HEK293 (cell line): ENCODE data around the gene JAML.

Experiments
- CTCF ChIA-PET: fragments of 350-600 bp; formaldehyde crosslinking; extraction: SDS; loops from one replicate; lab custom pipeline; 2021; ENCODE audit warnings: antibody characterized with exemption; lab: Yijun Ruan, JAX
- POLR2A ChIA-PET: fragments of 300-600 bp; formaldehyde crosslinking; extraction: SDS; loops from one replicate; lab custom pipeline; 2020; ENCODE audit warnings: antibody characterized with exemption, inconsistent platforms; lab: Yijun Ruan, JAX
- H3K27ac ChIP-seq: fragments of 200-500 bp; sonication (Bioruptor generic); 2 replicates; pipeline ENCODE4 v1.5.1; 2014; ENCODE audit warnings: low read depth, low read length, control low read depth, inconsistent platforms; ENCODE audit errors: extremely low read depth
- H3K36me3 ChIP-seq, 2 experiments: fragments of 200-500 bp in 1 of 2; sonication (Bioruptor generic) in 1 of 2; 1 replicate in 1 of 2; 2 replicates in 1 of 2; pipeline ENCODE4 v1.5.1; 2014 to 2017; ENCODE audit warnings: inconsistent platforms in 2 of 2, low read length in 2 of 2; ENCODE audit not compliant: control insufficient read depth in 2 of 2, insufficient read depth in 1 of 2
- H3K4me1 ChIP-seq: fragments of 200-500 bp; sonication (Bioruptor generic); 2 replicates; pipeline ENCODE4 v1.5.1; 2014; ENCODE audit warnings: mild to moderate bottlenecking, low read length, inconsistent platforms; ENCODE audit not compliant: control insufficient read depth, insufficient read depth
- H3K4me3 ChIP-seq: 2 replicates; pipeline ENCODE4 v1.5.1; 2011; ENCODE audit warnings: low read depth, mild to moderate bottlenecking, control low read depth, low read length, moderate library complexity
- H3K9me3 ChIP-seq: fragments of 200-500 bp; sonication (Bioruptor generic); 2 replicates; pipeline ENCODE4 v1.5.1; 2014; ENCODE audit warnings: low read depth, low read length, inconsistent platforms; ENCODE audit not compliant: control insufficient read depth, insufficient read depth
- BCL11B ChIP-seq: fragments of 450-650 bp; formaldehyde crosslinking; IDR thresholded peaks from 2 replicates; pipeline ENCODE4 v1.5.1; 2016; ENCODE audit warnings: low read depth, missing biosample characterization, missing genetic modification characterization
- FEZF1 ChIP-seq: fragments of 450-650 bp; formaldehyde crosslinking; IDR thresholded peaks from 2 replicates; pipeline ENCODE4 v1.5.1; 2016; ENCODE audit warnings: missing biosample characterization, missing genetic modification characterization
- KLF7 ChIP-seq: fragments of 450-650 bp; formaldehyde crosslinking; IDR thresholded peaks from 2 replicates; pipeline ENCODE4 v1.5.1; 2016; ENCODE audit warnings: missing biosample characterization, missing genetic modification characterization, borderline replicate concordance
- PRDM1 ChIP-seq: fragments of 450-650 bp; formaldehyde crosslinking; IDR thresholded peaks from 2 replicates; pipeline ENCODE4; 2016; ENCODE audit warnings: missing biosample characterization, missing genetic modification characterization
- ZBTB21 ChIP-seq: fragments of 450-650 bp; formaldehyde crosslinking; IDR thresholded peaks from 2 replicates; pipeline ENCODE4 v1.5.1; 2017; ENCODE audit warnings: missing biosample characterization, missing genetic modification characterization
- ZNF341 ChIP-seq: fragments of 450-650 bp; formaldehyde crosslinking; IDR thresholded peaks from 2 replicates; pipeline ENCODE4; 2016; ENCODE audit warnings: low read depth, missing biosample characterization, missing genetic modification characterization
- ZNF354C ChIP-seq: fragments of 450-650 bp; formaldehyde crosslinking; IDR thresholded peaks from 2 replicates; pipeline ENCODE4 v1.5.1; 2016; ENCODE audit warnings: missing biosample characterization, missing genetic modification characterization, low read depth, borderline replicate concordance
- ZNF366 ChIP-seq: fragments of 450-650 bp; formaldehyde crosslinking; conservative IDR thresholded peaks from 2 replicates; pipeline ENCODE4 v1.5.1; 2016; ENCODE audit warnings: missing biosample characterization, missing genetic modification characterization
- ZNF433 ChIP-seq: fragments of 450-650 bp; formaldehyde crosslinking; IDR thresholded peaks from 2 replicates; pipeline ENCODE4 v1.5.1; 2016; ENCODE audit warnings: missing biosample characterization, missing genetic modification characterization, low read depth
- ZNF530 ChIP-seq: fragments of 450-650 bp; formaldehyde crosslinking; IDR thresholded peaks from 2 replicates; pipeline ENCODE4 v1.5.1; 2016; ENCODE audit warnings: low read depth, missing biosample characterization, missing genetic modification characterization
- ZNF544 ChIP-seq: fragments of 450-650 bp; formaldehyde crosslinking; IDR thresholded peaks from 2 replicates; pipeline ENCODE4 v1.5.0; 2017; ENCODE audit warnings: missing biosample characterization, missing genetic modification characterization
- ZNF555 ChIP-seq: fragments of 450-650 bp; formaldehyde crosslinking; conservative IDR thresholded peaks from 2 replicates; pipeline ENCODE4 v1.5.1; 2017; ENCODE audit warnings: missing biosample characterization, mild to moderate bottlenecking, missing genetic modification characterization, inconsistent platforms
- ZNF677 ChIP-seq: fragments of 450-650 bp; IDR thresholded peaks from 2 replicates; pipeline ENCODE4 v1.5.0; 2018; ENCODE audit warnings: missing biosample characterization, mild to moderate bottlenecking, missing genetic modification characterization, moderate library complexity
- ZNF76 ChIP-seq: fragments of 450-650 bp; formaldehyde crosslinking; IDR thresholded peaks from 2 replicates; pipeline ENCODE4; 2016; ENCODE audit warnings: low read depth, missing biosample characterization, missing genetic modification characterization, borderline replicate concordance
- TF ChIP-seq, protein P1 (sequence below): fragments of 450-650 bp; formaldehyde crosslinking; IDR thresholded peaks from 2 replicates; pipeline ENCODE4 v1.5.1; 2017; ENCODE audit warnings: missing biosample characterization, missing genetic modification characterization
- TF ChIP-seq, protein P2 (sequence below): fragments of 450-650 bp; formaldehyde crosslinking; IDR thresholded peaks from 2 replicates; pipeline ENCODE4 v1.5.1; 2016; ENCODE audit warnings: missing biosample characterization, missing genetic modification characterization
- TF ChIP-seq, protein P3 (sequence below): fragments of 450-650 bp; formaldehyde crosslinking; IDR thresholded peaks from 2 replicates; pipeline ENCODE4 v1.5.1; 2017; ENCODE audit warnings: missing biosample characterization, missing genetic modification characterization
- TF ChIP-seq, protein P4 (sequence below): fragments of 450-650 bp; formaldehyde crosslinking; IDR thresholded peaks from 2 replicates; pipeline ENCODE4 v1.5.1; 2016; ENCODE audit warnings: missing biosample characterization, missing genetic modification characterization

Gene JAML

DNA sequence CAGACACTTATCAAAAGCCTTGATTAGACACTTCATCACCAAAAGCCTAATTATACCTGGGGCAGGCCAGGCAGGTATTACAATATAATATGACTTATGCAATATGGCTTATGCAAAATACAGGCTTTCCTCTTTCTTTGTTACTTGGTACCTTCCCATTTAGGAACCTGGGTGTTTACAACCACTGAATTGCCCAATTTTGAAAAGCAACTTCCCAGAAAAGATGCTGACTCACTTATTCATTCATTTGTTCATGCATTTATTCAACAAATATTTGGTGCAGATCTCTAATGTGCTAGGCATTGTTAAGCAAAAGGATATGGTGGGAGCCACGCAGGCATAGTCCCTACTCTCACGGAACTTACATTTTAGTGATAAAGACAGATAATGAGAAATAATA is 13.6 kb upstream of the JAML start (continued):
- TF ChIP-seq, protein P1, sequence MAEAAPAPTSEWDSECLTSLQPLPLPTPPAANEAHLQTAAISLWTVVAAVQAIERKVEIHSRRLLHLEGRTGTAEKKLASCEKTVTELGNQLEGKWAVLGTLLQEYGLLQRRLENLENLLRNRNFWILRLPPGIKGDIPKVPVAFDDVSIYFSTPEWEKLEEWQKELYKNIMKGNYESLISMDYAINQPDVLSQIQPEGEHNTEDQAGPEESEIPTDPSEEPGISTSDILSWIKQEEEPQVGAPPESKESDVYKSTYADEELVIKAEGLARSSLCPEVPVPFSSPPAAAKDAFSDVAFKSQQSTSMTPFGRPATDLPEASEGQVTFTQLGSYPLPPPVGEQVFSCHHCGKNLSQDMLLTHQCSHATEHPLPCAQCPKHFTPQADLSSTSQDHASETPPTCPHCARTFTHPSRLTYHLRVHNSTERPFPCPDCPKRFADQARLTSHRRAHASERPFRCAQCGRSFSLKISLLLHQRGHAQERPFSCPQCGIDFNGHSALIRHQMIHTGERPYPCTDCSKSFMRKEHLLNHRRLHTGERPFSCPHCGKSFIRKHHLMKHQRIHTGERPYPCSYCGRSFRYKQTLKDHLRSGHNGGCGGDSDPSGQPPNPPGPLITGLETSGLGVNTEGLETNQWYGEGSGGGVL (tag by site-specific recombination): no peak
- TF ChIP-seq, protein P2, sequence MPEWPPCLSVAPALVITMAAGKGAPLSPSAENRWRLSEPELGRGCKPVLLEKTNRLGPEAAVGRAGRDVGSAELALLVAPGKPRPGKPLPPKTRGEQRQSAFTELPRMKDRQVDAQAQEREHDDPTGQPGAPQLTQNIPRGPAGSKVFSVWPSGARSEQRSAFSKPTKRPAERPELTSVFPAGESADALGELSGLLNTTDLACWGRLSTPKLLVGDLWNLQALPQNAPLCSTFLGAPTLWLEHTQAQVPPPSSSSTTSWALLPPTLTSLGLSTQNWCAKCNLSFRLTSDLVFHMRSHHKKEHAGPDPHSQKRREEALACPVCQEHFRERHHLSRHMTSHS (tag by site-specific recombination): no peak
- TF ChIP-seq FEZF1: no peak
- TF ChIP-seq ZNF354C (tag by site-specific recombination): no peak
- no peak for TF ChIP-seq ZNF544 (tag by site-specific recombination)
- TF ChIP-seq, protein P3, sequence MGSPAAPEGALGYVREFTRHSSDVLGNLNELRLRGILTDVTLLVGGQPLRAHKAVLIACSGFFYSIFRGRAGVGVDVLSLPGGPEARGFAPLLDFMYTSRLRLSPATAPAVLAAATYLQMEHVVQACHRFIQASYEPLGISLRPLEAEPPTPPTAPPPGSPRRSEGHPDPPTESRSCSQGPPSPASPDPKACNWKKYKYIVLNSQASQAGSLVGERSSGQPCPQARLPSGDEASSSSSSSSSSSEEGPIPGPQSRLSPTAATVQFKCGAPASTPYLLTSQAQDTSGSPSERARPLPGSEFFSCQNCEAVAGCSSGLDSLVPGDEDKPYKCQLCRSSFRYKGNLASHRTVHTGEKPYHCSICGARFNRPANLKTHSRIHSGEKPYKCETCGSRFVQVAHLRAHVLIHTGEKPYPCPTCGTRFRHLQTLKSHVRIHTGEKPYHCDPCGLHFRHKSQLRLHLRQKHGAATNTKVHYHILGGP (tag by site-specific recombination): no peak
- no peak for TF ChIP-seq ZNF677
- TF ChIP-seq ZNF341 (tag by site-specific recombination): no peak
- no peak for TF ChIP-seq BCL11B (tag by site-specific recombination)
- TF ChIP-seq ZBTB21 (tag by site-specific recombination): no peak

DNA sequence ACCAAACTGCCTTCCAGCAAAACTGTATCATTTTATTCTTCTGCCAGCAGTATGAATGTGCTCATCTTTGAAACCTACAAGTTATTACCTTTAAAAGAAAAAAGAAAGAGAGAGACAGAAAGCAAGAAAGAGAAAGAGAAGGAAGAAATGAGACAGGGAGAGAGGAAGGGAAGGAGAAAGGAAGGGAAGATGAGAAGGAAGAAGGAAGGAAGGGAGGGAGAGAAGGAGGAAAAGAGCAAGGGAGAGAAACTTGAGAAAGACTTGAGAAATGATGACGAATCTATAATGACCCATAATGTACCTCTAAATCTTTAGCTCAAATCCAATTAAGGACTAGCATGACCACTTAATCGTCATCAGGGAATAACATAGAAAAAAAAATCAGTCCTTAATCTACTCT is 11.4 kb upstream of the JAML start:
- ChIA-PET CTCF (no interaction called here), POLR2A (no interaction called here)
- H3K36me3 ChIP-seq: no peaks in the 10 kb centered on the region
- no peak for TF ChIP-seq ZNF433
- TF ChIP-seq, protein P4, sequence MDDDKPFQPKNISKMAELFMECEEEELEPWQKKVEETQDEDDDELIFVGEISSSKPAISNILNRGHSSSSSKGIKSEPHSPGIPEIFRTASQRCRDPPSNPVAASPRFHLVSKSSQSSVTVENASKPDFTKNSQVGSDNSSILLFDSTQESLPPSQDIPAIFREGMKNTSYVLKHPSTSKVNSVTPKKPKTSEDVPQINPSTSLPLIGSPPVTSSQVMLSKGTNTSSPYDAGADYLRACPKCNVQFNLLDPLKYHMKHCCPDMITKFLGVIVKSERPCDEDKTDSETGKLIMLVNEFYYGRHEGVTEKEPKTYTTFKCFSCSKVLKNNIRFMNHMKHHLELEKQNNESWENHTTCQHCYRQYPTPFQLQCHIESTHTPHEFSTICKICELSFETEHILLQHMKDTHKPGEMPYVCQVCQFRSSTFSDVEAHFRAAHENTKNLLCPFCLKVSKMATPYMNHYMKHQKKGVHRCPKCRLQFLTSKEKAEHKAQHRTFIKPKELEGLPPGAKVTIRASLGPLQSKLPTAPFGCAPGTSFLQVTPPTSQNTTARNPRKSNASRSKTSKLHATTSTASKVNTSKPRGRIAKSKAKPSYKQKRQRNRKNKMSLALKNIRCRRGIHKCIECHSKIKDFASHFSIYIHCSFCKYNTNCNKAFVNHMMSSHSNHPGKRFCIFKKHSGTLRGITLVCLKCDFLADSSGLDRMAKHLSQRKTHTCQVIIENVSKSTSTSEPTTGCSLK (tag by site-specific recombination): no peak
- TF ChIP-seq PRDM1 (tag by site-specific recombination): peak; percentile 69
- peak; percentile 44 for TF ChIP-seq ZNF366
- TF ChIP-seq KLF7 (tag by site-specific recombination): no peak
- no peak for TF ChIP-seq ZNF530
- TF ChIP-seq ZNF76 (tag by site-specific recombination): no peak
- H3K4me3 ChIP-seq: no peak overlapping the region
- H3K9me3 ChIP-seq: no peaks in the 10 kb centered on the region
- no peaks in the 10 kb centered on the region for H3K4me1 ChIP-seq
- H3K27ac ChIP-seq: no peak overlapping the region

DNA sequence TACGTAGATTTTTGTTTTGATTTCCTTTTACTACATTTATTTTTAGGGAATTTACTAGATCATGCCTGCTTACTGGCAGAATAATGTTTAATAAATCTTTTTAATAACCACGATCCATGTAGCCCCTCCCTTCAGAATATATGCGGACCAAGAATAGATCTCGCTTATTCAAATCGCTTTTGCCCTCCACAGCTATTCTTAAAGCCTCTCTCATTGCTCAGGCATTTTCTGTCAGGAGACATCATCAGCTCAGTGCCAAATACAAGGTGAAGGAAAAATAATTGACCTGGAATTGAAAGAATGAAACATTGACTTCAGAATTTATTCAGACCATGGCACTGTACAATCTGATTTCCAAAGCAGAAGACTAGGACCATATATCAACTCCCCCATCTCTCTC is 10.0 kb upstream of the JAML start:
- no peaks in the 10 kb centered on the region for H3K36me3 ChIP-seq
- CTCF ChIA-PET: no interaction called here
- H3K4me1 ChIP-seq: no peaks in the 10 kb centered on the region
- POLR2A ChIA-PET: no interaction called here
- TF ChIP-seq ZNF555: no peak
- no peak overlapping the region for H3K4me3 ChIP-seq
- no peak overlapping the region for H3K27ac ChIP-seq
- no peaks in the 10 kb centered on the region for H3K9me3 ChIP-seq
